Measurements from ENCODE around the gene PCDHA4.

DNA sequence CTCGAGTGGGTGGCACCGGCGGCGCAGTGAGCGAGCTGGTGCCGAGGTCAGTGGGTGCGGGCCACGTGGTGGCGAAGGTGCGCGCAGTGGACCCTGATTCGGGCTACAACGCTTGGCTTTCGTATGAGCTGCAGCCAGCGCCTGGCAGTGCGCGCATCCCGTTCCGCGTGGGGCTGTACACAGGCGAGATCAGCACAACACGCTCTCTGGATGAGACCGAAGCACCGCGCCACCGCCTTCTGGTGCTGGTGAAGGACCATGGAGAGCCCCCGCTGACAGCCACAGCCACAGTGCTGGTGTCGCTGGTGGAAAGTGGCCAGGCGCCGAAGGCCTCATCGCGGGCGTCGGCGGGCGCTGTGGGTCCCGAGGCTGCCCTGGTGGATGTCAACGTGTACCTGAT is 16.6 kb downstream of the PCDHA4 start:
- TF ChIP-seq, protein P1, sequence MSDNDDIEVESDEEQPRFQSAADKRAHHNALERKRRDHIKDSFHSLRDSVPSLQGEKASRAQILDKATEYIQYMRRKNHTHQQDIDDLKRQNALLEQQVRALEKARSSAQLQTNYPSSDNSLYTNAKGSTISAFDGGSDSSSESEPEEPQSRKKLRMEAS (IDR thresholded peaks at IDR 0.05), result no peak
- TF ChIP-seq, protein P2, sequence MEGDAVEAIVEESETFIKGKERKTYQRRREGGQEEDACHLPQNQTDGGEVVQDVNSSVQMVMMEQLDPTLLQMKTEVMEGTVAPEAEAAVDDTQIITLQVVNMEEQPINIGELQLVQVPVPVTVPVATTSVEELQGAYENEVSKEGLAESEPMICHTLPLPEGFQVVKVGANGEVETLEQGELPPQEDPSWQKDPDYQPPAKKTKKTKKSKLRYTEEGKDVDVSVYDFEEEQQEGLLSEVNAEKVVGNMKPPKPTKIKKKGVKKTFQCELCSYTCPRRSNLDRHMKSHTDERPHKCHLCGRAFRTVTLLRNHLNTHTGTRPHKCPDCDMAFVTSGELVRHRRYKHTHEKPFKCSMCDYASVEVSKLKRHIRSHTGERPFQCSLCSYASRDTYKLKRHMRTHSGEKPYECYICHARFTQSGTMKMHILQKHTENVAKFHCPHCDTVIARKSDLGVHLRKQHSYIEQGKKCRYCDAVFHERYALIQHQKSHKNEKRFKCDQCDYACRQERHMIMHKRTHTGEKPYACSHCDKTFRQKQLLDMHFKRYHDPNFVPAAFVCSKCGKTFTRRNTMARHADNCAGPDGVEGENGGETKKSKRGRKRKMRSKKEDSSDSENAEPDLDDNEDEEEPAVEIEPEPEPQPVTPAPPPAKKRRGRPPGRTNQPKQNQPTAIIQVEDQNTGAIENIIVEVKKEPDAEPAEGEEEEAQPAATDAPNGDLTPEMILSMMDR (IDR thresholded peaks at IDR 0.05 in 2 of 3, conservative IDR thresholded peaks at IDR 0.05 in 1 of 3; ENCODE audit: borderline replicate concordance in 1 of 3, insufficient read depth in 1 of 3, low read depth in 2 of 3, low read length in 2 of 3), result no peak
- TF ChIP-seq EZH2phosphoT487 (IDR thresholded peaks at IDR 0.05; ENCODE audit: borderline replicate concordance), result no peak
- no peak for TF ChIP-seq ELF1 (IDR thresholded peaks at IDR 0.05; ENCODE audit: borderline replicate concordance, low read depth)
- TF ChIP-seq TCF7L2 (IDR thresholded peaks at IDR 0.05; ENCODE audit: borderline replicate concordance, extremely low read depth, insufficient read depth, insufficient read length), result no peak
- TF ChIP-seq CEBPB (IDR thresholded peaks at IDR 0.05; ENCODE audit: low read depth), result no peak
- no peak for TF ChIP-seq POLR2A (IDR thresholded peaks at IDR 0.05; ENCODE audit: borderline replicate concordance, extremely low read depth, insufficient read depth, insufficient read length)
- TF ChIP-seq, protein P3, sequence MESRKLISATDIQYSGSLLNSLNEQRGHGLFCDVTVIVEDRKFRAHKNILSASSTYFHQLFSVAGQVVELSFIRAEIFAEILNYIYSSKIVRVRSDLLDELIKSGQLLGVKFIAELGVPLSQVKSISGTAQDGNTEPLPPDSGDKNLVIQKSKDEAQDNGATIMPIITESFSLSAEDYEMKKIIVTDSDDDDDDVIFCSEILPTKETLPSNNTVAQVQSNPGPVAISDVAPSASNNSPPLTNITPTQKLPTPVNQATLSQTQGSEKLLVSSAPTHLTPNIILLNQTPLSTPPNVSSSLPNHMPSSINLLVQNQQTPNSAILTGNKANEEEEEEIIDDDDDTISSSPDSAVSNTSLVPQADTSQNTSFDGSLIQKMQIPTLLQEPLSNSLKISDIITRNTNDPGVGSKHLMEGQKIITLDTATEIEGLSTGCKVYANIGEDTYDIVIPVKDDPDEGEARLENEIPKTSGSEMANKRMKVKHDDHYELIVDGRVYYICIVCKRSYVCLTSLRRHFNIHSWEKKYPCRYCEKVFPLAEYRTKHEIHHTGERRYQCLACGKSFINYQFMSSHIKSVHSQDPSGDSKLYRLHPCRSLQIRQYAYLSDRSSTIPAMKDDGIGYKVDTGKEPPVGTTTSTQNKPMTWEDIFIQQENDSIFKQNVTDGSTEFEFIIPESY (IDR thresholded peaks at IDR 0.05; ENCODE audit: extremely low read depth, insufficient replicate concordance, low read length), result no peak
- no peak for TF ChIP-seq RAD21 (IDR thresholded peaks at IDR 0.05; ENCODE audit: low read depth)
- TF ChIP-seq, protein P4, sequence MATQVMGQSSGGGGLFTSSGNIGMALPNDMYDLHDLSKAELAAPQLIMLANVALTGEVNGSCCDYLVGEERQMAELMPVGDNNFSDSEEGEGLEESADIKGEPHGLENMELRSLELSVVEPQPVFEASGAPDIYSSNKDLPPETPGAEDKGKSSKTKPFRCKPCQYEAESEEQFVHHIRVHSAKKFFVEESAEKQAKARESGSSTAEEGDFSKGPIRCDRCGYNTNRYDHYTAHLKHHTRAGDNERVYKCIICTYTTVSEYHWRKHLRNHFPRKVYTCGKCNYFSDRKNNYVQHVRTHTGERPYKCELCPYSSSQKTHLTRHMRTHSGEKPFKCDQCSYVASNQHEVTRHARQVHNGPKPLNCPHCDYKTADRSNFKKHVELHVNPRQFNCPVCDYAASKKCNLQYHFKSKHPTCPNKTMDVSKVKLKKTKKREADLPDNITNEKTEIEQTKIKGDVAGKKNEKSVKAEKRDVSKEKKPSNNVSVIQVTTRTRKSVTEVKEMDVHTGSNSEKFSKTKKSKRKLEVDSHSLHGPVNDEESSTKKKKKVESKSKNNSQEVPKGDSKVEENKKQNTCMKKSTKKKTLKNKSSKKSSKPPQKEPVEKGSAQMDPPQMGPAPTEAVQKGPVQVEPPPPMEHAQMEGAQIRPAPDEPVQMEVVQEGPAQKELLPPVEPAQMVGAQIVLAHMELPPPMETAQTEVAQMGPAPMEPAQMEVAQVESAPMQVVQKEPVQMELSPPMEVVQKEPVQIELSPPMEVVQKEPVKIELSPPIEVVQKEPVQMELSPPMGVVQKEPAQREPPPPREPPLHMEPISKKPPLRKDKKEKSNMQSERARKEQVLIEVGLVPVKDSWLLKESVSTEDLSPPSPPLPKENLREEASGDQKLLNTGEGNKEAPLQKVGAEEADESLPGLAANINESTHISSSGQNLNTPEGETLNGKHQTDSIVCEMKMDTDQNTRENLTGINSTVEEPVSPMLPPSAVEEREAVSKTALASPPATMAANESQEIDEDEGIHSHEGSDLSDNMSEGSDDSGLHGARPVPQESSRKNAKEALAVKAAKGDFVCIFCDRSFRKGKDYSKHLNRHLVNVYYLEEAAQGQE (IDR thresholded peaks at IDR 0.05; ENCODE audit: low read depth), result no peak
- no peak for TF ChIP-seq EZH2 (IDR thresholded peaks at IDR 0.05)
- no peak for TF ChIP-seq JUND (IDR thresholded peaks at IDR 0.05)
- TF ChIP-seq SIN3A (IDR thresholded peaks at IDR 0.05; ENCODE audit: low read depth), result no peak

All from HCT116 (cell line).